Measurements from ENCODE around the gene AEN.

Gene AEN

GRCh38 chr15:88651136-88651732 is 30.1 kb downstream of the AEN start:
- no peak for DNase-seq

GRCh38 chr15:88651971-88652370 is 30.8 kb downstream of the AEN start:
- no peak for DNase-seq

DNA sequence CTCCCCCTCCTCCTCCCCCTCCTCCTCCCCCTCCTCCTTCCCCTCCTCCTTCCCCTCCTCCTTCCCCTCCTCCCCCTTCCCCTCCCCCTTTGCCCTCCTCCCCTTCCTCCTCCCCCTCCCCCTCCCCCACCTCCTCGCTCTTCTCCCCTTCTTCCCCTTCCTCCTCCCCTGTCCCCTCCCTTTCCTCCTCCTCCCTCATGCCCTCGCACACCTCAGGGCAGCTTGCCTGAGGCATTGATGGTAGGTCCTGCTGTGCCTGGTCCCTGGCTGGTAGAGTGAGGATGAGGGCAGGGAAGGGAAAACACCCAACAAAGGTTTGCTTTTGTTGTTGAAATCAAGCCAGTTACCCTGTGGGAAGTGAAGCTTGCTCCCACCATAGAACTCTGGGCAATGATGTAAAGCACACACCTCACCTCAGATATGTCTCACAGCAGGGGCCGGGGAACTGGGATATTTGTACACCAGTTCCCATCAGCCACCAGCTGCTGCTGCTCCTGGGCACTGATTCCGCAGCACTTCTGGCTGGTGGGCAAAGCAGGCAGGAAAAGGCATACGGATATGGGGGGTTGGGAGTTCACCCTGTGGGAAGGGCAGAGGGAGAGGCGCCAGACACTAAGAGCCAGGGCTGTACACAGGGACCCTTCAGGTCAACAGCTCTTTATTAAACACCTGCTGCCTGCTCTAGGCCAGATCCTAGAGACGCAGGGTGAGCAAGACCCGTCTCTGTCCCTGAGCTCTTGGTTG is 31.5 kb downstream of the AEN start:
- DNase-seq = no peak

- no peak for DNase-seq
Measured at GRCh38 chr15:88653200-88654064, 32.3 kb downstream of the AEN start.

DNA sequence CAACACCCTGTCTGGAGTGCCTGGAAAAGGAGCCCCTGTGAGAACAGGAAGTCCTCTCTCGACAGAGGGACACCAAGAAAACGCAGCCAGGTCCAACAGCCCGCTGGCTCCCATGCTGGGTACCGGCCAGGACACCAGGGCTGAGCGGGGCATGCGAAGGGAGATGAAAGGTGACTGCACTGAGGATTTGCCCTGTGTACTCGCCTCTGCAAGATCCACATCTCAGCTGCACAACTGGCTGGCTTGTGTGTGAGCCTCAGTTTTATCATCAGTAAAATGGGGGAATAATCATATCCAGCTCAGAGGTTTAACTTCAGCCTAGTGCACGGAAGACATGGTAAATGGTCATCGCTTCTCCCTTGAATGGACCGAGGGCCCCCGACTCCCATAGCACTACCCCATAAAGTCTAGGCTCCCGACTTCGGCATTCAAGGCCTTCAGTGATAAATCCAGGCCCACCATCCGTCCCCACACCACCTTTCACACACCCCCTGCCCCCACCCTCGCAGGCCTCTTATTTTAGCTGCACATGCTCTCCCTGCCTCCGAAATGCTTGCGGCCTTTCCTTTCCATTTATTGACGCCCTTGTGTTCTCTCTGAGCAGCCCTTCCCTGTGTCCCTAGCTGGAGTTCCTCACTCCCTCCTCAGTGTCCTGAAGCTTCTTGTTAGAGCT is 33.4 kb downstream of the AEN start:
- no peak for DNase-seq

DNA sequence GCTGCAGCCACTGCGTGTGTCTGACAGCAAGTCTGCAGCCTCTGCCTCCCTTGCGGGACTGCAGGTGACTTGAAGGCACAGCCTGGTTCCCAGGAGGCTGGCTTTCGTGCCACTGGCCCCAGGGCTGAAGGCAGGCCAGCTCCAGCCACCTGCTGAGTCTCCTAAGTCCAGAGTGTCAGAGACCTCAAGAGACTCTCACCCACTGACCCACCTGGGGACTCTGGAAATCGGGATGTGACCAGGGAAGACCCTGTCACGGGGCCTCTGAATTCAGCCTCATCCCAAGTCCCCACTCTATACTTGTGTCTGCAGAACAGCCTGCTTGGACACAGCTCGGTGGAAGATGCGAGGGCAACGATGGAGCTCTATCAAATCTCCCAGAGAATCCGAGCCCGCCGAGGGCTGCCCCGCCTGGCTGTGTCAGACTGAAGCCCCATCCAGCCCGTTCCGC is 34.0 kb downstream of the AEN start:
- no peak for DNase-seq

- DNase-seq = no peak
Measured at GRCh38 chr15:88655800-88656488, 34.8 kb downstream of the AEN start.

GRCh38 chr15:88656760-88657221 is 35.7 kb downstream of the AEN start:
- no peak for DNase-seq

DNA sequence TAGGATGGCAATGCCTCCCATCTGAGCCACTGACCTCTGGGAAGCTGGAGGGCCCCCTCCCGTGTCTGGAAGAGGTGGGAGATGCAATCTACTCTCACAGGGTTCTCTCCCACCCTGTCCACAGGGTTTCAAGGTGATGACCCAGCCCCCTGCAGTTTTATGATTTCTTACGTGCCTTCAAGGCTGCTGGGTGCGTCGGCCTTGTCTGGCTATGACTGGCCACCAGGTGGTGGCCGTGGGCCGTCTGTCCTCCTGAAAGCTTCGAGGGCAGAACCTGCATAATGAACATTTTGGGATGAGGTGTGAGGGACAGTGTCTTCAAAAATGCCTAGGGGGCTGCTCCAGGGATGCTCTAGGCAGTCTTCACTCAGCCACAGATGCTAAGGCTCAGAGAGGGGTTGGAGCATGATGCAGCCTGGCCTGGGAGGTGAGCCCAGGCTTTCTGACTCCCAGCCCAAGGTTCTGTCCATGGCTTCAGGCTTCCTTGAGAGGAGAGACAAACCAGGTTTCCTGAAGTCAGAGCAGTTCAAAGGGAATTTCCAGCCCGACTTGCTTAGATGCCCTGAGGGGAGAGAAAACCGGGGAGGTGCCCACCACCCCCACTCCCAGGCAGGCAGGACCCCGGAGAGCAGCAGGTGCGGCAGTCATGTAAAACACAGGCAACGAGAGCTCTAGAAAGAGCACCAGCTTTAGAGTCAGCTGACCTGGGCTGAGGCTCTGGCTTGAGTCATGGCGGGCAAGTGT is 36.4 kb downstream of the AEN start:
- DNase-seq = peak; percentile 33

DNA sequence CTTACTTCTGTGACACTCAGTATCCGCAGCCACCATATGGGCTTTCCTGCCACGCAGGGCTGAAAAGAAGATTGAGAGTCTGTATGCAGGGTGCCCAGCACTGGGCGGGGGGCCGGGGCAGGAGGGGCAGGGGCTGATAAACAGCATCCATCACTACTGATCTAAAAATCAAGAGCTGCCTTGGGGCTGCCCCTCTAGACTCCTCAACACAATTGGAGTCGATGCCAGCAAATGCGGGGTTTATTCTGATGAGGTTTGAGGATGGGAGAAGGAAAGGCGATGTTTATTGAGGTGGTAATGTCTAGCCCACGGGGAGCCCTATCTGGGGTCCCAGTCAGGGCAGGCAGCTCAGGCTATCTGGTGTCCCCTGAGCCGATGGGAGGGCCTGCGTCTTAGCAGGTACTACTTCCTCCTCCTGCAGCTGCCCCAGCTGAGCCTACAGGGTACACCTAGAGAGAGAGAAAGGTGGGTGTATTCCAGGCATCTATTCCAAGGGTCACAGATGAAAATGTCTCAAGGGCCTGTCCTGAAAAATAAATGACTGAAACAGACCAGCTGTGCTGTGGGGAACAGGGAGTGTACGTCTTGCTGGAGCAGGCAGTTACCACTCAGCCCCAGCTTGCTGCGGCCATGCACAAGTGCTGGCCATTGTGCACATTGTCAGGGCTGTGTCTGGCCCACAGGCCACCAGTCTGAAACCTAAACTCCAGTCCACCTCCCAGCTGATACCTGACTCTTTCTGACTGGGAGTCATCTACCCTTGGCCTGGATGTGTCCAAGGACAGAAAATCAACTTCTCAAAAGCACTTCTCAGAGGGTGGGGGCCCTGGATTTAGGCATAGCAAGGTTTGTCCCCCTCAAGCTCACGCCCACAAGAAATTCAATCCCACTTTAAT is 37.2 kb downstream of the AEN start:
- no peak for DNase-seq

DNA sequence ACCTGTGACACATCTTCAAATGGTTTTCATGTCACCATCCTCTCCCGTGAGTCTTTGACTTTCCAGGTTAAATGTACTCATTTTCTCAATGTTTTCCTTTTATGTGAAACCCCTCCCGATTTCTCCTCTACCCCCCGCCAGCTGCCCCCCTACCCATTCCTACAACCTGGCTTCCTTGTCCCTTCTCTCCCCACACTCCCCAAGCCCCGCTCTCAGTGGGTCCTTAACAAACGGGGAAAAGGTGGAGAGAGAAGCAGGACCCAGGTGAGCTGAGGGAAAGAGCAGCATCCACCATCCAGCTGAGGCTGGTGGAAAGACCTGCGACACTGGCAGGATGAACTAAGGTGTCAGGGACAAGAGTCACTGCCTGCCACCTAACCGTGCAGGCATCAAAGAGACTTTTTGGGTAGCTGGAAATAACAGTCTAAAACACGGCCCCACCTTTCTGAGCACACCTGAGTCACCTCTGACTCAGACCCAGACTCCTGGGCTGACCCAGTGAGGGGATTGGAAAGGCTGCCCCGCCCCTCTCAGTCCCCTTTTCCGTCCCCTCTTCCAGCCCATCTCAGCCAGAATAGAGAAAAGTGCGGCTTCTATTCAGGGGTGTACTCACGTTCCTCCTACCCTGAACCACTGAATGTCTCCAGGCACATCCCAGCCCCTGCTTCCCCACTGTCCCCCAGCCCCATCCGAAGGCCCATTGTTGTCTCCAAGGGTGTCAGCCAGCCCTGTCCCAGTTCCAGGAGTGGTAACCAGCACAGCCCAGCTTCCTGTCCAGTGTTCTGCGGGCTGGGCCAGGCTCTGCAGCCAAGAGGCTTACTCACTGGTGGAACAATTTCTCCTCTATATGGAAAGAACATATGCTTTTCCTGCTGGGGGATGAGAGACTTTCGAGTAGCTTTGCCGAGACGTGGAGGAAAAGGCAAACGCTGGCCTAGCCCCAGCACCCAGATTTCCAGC is 38.1 kb downstream of the AEN start:
- DNase-seq = no peak

- DNase-seq = no peak
Measured at GRCh38 chr15:88661041-88661700, 40.0 kb downstream of the AEN start.

DNA sequence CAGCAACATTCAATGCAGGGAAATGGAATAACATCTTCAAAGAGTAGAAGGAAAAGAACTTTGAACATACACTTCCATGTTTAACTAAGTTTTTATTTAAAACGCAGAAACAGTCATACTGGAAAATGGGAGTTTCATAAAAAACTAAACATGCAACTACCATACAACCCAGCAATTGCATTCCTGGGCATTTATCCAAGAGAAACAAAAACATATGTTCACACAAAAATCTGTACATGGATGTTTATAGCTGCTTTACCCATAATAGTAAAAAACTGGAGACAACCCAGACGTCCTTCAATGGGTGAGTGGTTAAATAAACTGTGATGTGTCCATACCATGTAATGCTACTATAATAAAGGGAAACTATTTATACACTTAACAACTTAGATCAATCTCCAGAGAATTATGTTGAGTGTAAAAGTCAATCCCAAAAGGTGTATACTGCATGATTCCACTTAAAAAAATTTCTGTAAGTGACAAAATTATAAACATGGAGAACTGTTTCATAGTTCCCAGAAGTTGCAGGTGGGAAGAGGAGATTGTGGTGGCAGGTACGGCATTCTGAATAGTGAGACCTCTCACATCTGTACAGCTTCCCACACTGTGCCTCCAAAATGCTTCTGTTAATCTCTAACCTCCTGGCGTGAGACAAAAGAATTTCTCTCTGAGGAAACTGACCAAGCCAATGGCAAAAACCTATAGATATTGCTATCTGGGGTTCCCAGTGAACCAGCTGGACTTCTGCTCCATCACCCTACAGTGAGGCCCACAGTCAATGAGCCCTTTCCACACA is 40.8 kb downstream of the AEN start:
- no peak for DNase-seq

DNA sequence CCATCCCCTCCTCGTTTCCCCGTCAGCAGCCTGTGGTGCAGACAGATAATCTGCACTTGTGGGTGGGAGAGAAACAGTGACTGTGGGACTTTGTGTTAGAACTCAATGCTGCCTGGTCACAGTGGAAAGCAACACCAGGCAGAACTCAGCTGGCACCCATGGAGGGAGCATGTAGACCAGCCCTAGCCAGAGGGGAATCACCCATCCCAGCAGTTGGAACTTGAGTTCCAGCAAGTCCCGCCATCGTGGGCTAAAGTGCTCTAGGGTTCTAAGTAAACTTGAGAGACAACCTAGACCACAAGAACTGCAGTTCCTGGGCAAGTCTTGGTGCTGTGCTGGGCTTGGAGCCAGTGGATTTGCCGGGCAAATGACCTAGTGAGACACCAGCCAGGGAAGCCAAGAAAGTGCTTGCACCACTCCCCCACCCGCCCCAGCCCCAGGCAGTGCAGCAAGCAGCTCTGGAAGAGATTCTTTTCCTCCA is 42.0 kb downstream of the AEN start:
- DNase-seq = no peak

- DNase-seq = peak; percentile 61
Measured at GRCh38 chr15:88664151-88664778, 43.1 kb downstream of the AEN start.

DNA sequence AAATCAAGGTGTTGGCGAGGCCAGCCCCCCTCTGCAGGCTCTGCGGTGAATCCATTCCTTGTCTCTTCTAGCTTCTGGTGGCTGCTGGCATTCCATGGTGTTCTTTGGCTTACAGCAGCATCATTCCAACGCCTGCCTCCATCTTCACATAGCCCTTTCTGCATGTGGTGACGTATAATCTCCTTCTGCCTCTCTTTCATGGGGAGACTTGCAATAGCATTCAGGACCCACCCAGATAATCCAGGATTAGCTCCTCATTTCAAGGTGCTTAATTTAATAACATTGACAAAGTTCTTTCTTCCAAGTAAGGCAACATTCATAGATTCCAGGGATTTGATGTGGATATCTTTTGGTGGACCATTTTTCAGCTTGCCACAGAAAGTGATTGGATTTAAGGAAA is 53.5 kb downstream of the AEN start:
- DNase-seq = no peak

GRCh38 chr15:88678755-88679154 is 57.6 kb downstream of the AEN start:
- DNase-seq = no peak

All from hematopoietic multipotent progenitor cell treated with erythropoietin and hydrocortisone succinate and interleukin-3 and kit ligand, for 8 days (in vitro differentiated cells).